Esophagus squamous epithelium (tissue), 5 donors: ENCODE data around the gene RCSD1. TPM values are rescaled to one million over a fixed set of nuclear protein-coding genes. Genes with fewer than 3 reads are reported as not detected.

Experiments
- DNase-seq: peaks from one replicate; lab custom pipeline; 2025; lab: John Stamatoyannopoulos, UW
- H3K27ac ChIP-seq, 4 donors: fragments of 200-600 bp; sonication (generic); one replicate each; pipeline ENCODE4 v1.5.1; 2016 to 2019; ENCODE audit warnings: mild to moderate bottlenecking in 1 of 4
- H3K27me3 ChIP-seq, 4 donors: fragments of 200-600 bp; sonication (generic); 1 replicate in 3 of 4; 2 replicates in 1 of 4; pipeline versions ENCODE4 v1.5.1 to v1.6.0; 2017 to 2021; ENCODE audit warnings: antibody characterized with exemption in 1 of 4
- H3K36me3 ChIP-seq, 3 donors: fragments of 200-600 bp; sonication (generic); one replicate each; pipeline ENCODE4 v1.5.1; 2016 to 2019
- H3K4me1 ChIP-seq, 3 donors: fragments of 200-600 bp; sonication (generic); one replicate each; pipeline ENCODE4 v1.5.1; 2017 to 2019
- H3K4me3 ChIP-seq, 4 donors: fragments of 200-600 bp; sonication (generic); 1 replicate in 3 of 4; 2 replicates in 1 of 4; pipeline ENCODE4 v1.5.1; 2016 to 2019; ENCODE audit warnings: mild to moderate bottlenecking in 2 of 4, moderate library complexity in 1 of 4
- H3K9me3 ChIP-seq, 3 donors: fragments of 200-600 bp; sonication (generic); one replicate each; pipeline ENCODE4 v1.5.1; 2016 to 2019
- CTCF ChIP-seq, 6 experiments: fragments of 450-650 bp in 4 of 6; fragments of 200-600 bp in 2 of 6; sonication (generic) in 2 of 6; IDR thresholded peaks; one replicate each; pipeline ENCODE4 v1.5.1; 2016 to 2019; ENCODE audit warnings: antibody characterized with exemption in 6 of 6, mild to moderate bottlenecking in 4 of 6, moderate library complexity in 4 of 6
- POLR2A ChIP-seq, 4 donors: fragments of 450-650 bp; IDR thresholded peaks; one replicate each; pipeline ENCODE4 v1.6.1; 2017; ENCODE audit warnings: antibody characterized with exemption in 4 of 4, mild to moderate bottlenecking in 4 of 4, moderate library complexity in 3 of 4
- WGBS, 2 donors: methylation state at CpG; one replicate each; pipeline ENCODE4 v1.1.5; 2018; 5-methylcytosine and 5-hydroxymethylcytosine counted together
- intact Hi-C: fragments of 100-400 bp; cut with DNase I; formaldehyde crosslinking; loops from one replicate; pipeline ENCODE4 v1.15.0; 2022
- total RNA-seq, 4 donors: library from RNA; depleted of rRNA; stranded (reverse); fragments of >200 nt; gene quantifications; one replicate each; pipeline ENCODE4 v1.1.0, GENCODE V29; 2016
- donor health status: DM: yes; HTN: yes; CAD: no.

The RCSD1 gene
- total RNA-seq, 4 donors from 2014 or later = 1.2 to 17.7 (median 3.4) TPM

- no peak for DNase-seq
- peaks cover 0 to 14% (median 0%) of the 10 kb centered on the region in 3 donors for H3K4me1 ChIP-seq
- 63 to 74% methylated on average over 4 of the region's 4 CpGs for WGBS, 2 donors
- peaks cover 0 to 49% (median 6%) of the 10 kb centered on the region in 3 donors for H3K36me3 ChIP-seq
- intact Hi-C loops = no loop called here
- no peak overlapping the region for H3K27ac ChIP-seq
- no peak overlapping the region for H3K4me3 ChIP-seq
- TF ChIP-seq POLR2A (IDR thresholded peaks at IDR 0.05) (no peak), CTCF (IDR thresholded peaks at IDR 0.05) (no peak)
- peaks cover 0 to 3% (median 0%) of the 10 kb centered on the region in 4 donors for H3K27me3 ChIP-seq
- no peaks in the 10 kb centered on the region for H3K9me3 ChIP-seq
Observed at GRCh38 chr1:167698313-167698712, 68.3 kb downstream of the RCSD1 start.

GRCh38 chr1:167701510-167701909 lies 71.5 kb downstream of the RCSD1 start:
- H3K27ac ChIP-seq = no peak overlapping the region
- WGBS, 2 donors = 50 to 70% methylated on average over 1 of the region's 1 CpG
- H3K4me3 ChIP-seq = no peak overlapping the region
- H3K4me1 ChIP-seq = peaks cover 0 to 11% (median 0%) of the 10 kb centered on the region in 3 donors
- TF ChIP-seq POLR2A (IDR thresholded peaks at IDR 0.05) (no peak), CTCF (IDR thresholded peaks at IDR 0.05) (no peak)
- peaks cover 0 to 6% (median 0%) of the 10 kb centered on the region in 4 donors for H3K27me3 ChIP-seq
- H3K36me3 ChIP-seq = peaks cover 0 to 21% (median 0%) of the 10 kb centered on the region in 3 donors
- DNase-seq = no peak
- intact Hi-C loops = no loop called here
- no peaks in the 10 kb centered on the region for H3K9me3 ChIP-seq

GRCh38 chr1:167703557-167703956 lies 73.5 kb downstream of the RCSD1 start:
- intact Hi-C loops = no loop called here
- WGBS, 2 donors = 88 to 100% methylated on average over 1 of the region's 1 CpG
- TF ChIP-seq POLR2A (IDR thresholded peaks at IDR 0.05) (no peak), CTCF (IDR thresholded peaks at IDR 0.05) (no peak)

GRCh38 chr1:167704715-167705114 lies 74.7 kb downstream of the RCSD1 start:
- H3K4me1 ChIP-seq = no peaks in the 10 kb centered on the region
- H3K27ac ChIP-seq = no peak overlapping the region
- peaks cover 0 to 6% (median 0%) of the 10 kb centered on the region in 4 donors for H3K27me3 ChIP-seq
- no peaks in the 10 kb centered on the region for H3K36me3 ChIP-seq
- 27 to 69% methylated on average over 2 of the region's 2 CpGs for WGBS, 2 donors
- intact Hi-C loops = no loop called here
- no peak for DNase-seq
- H3K4me3 ChIP-seq = no peak overlapping the region
- no peaks in the 10 kb centered on the region for H3K9me3 ChIP-seq
- TF ChIP-seq POLR2A (IDR thresholded peaks at IDR 0.05) (no peak), CTCF (IDR thresholded peaks at IDR 0.05) (no peak)

More at GRCh38 chr1:167703557-167703956, 73.5 kb downstream of the RCSD1 start:
- peaks cover 0 to under 1% (median 0%) of the 10 kb centered on the region in 3 donors for H3K36me3 ChIP-seq
- no peaks in the 10 kb centered on the region for H3K9me3 ChIP-seq
- no peak overlapping the region for H3K4me3 ChIP-seq
- H3K4me1 ChIP-seq = no peaks in the 10 kb centered on the region
- H3K27me3 ChIP-seq = peaks cover 0 to 6% (median 0%) of the 10 kb centered on the region in 4 donors
- no peak for DNase-seq
- H3K27ac ChIP-seq = no peak overlapping the region

- Histone ChIP-seq H3K4me3 (no peak overlapping the region), H3K36me3 (no peaks in the 10 kb centered on the region), H3K4me1 (no peaks in the 10 kb centered on the region), H3K27ac (no peak overlapping the region), H3K9me3 (no peaks in the 10 kb centered on the region), H3K27me3 (peaks cover 0 to 6% (median 0%) of the 10 kb centered on the region in 4 donors)
- intact Hi-C loops = no loop called here
- no peak for TF ChIP-seq CTCF (IDR thresholded peaks at IDR 0.05)
- no peak for TF ChIP-seq POLR2A (IDR thresholded peaks at IDR 0.05)
- DNase-seq = no peak
- WGBS, 2 donors = 63 to 69% methylated on average over 6 of the region's 6 CpGs
Observed at GRCh38 chr1:167705250-167705649, 75.2 kb downstream of the RCSD1 start.
